Activated CD4-positive, alpha-beta memory T cell treated with anti-CD3 and anti-CD28 coated beads, Interleukin-2, amount 10 ng/mL, durations not matched to agents 7 days and 5 days (primary cell): Measurements from ENCODE around the gene SLC30A4. TPM values are rescaled to one million over a fixed set of nuclear protein-coding genes. Genes with fewer than 3 reads are reported as not detected.

Experiments used
- CTCF ChIA-PET: fragments of 350-600 bp; sonication (Branson Sonifier 250); formaldehyde crosslinking; loops from one replicate; lab custom pipeline; 2021; ENCODE audit warnings: antibody characterized with exemption, inconsistent platforms; lab: Charles Lee
- POLR2A ChIA-PET: fragments of 350-600 bp; sonication (Branson Sonifier 250); formaldehyde crosslinking; loops from one replicate; lab custom pipeline; 2021; ENCODE audit warnings: antibody characterized with exemption; lab: Charles Lee
- DNase-seq: peaks from one replicate; pipeline ENCODE4 v3.0.0-alpha.2; 2020
- H3K27ac Mint-ChIP-seq: one replicate; pipeline ENCODE4 v1.8.0; 2021; ENCODE audit warnings: mild to moderate bottlenecking, mixed read lengths
- H3K27me3 Mint-ChIP-seq: one replicate; pipeline ENCODE4 v1.8.0; 2021; ENCODE audit warnings: mixed read lengths
- H3K36me3 Mint-ChIP-seq: one replicate; pipeline ENCODE4 v1.8.0; 2021; ENCODE audit warnings: low read depth, mixed read lengths
- H3K4me1 Mint-ChIP-seq: one replicate; pipeline ENCODE4 v1.8.0; 2021; ENCODE audit warnings: mixed read lengths
- H3K4me3 Mint-ChIP-seq: one replicate; pipeline ENCODE4 v1.8.0; 2021; ENCODE audit warnings: mild to moderate bottlenecking, mixed read lengths
- H3K9me3 Mint-ChIP-seq: one replicate; pipeline ENCODE4 v1.8.0; 2021; ENCODE audit warnings: mixed read lengths
- total RNA-seq, 2 experiments: library from RNA; stranded (reverse); gene quantifications; one replicate each; pipeline ENCODE4 v1.2.3, GENCODE V29; 2021

The SLC30A4 gene
- total RNA-seq, 2 experiments from 2014 or later = 3.2 to 3.3 TPM

GRCh38 chr15:45496658-45497057 is 25.9 kb downstream of the SLC30A4 start:
- POLR2A ChIA-PET = no interaction called here
- CTCF ChIA-PET = interaction anchor here (0.7 kb wide), 1 partner anchor 387 kb away, joined by 3 read pairs; no protein-coding TSS in a partner anchor
- no peaks in the 10 kb centered on the region for H3K4me1 Mint-ChIP-seq
- no peak overlapping the region for H3K4me3 Mint-ChIP-seq
- H3K36me3 Mint-ChIP-seq = no peaks in the 10 kb centered on the region
- H3K27me3 Mint-ChIP-seq = no peaks in the 10 kb centered on the region
- H3K9me3 Mint-ChIP-seq = no peaks in the 10 kb centered on the region
- H3K27ac Mint-ChIP-seq = no peak overlapping the region
- DNase-seq = no peak

DNA sequence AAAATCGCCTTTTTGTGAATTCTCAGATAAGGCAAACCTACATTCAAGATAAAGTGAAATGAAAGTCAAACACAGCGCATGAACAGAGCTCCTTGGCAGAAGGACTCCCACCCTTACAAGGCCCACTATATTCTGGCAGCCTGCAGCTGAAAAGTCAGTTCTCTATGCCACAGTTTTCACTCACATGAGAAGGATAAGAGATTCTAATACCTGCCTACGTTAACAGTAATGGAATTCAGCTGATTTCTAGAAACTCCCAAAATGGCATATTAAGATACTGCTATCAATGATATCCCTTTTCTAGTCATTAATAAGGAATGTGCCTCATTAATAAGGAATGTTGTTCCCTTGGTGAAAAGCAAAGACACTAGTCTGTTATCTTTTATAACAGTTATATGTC is 27.0 kb downstream of the SLC30A4 start:
- Mint-ChIP-seq H3K4me3 (no peak overlapping the region), H3K4me1 (no peaks in the 10 kb centered on the region), H3K27me3 (no peaks in the 10 kb centered on the region), H3K36me3 (no peaks in the 10 kb centered on the region), H3K27ac (no peak overlapping the region), H3K9me3 (no peaks in the 10 kb centered on the region)
- no peak for DNase-seq
- POLR2A ChIA-PET = interaction anchor here (0.5 kb wide), 1 partner anchor 138 kb away, joined by 4 read pairs; no protein-coding TSS in a partner anchor
- CTCF ChIA-PET = interaction anchor here (1.1 kb wide), 1 partner anchor 64 kb away, joined by 3 read pairs; no protein-coding TSS in a partner anchor

DNA sequence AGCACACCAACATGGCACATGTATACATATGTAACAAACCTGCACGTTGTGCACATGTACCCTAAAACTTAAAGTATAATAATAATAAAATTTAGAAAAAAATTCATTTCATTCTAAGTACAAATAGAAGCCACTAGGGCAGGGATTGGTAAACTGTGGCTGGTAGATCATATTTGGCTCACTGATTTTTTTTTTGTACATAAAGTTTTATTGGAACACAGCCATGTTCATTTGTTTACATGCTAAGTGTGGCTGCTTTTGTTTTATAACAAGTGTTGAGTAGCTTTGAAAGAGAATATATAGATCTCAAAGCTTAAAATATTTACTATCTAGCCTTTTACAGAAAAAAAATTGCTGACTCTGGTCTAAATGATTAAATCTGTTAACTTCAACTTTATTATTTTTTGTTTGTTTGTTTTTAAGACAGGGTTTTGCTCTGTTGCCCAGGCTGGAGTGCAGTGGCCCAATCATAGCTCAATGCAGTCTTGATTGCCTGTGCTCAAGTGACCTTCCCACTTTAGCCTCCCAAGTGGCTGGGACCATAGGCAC is 32.8 kb downstream of the SLC30A4 start:
- H3K27ac Mint-ChIP-seq = no peak overlapping the region
- DNase-seq = no peak
- H3K27me3 Mint-ChIP-seq = no peaks in the 10 kb centered on the region
- H3K36me3 Mint-ChIP-seq = no peaks in the 10 kb centered on the region
- POLR2A ChIA-PET = no interaction called here
- CTCF ChIA-PET = no interaction called here
- no peaks in the 10 kb centered on the region for H3K9me3 Mint-ChIP-seq
- H3K4me3 Mint-ChIP-seq = no peak overlapping the region
- no peaks in the 10 kb centered on the region for H3K4me1 Mint-ChIP-seq

- Mint-ChIP-seq H3K36me3 (no peaks in the 10 kb centered on the region), H3K27ac (no peak overlapping the region), H3K4me3 (no peak overlapping the region), H3K4me1 (no peaks in the 10 kb centered on the region), H3K9me3 (no peaks in the 10 kb centered on the region), H3K27me3 (no peaks in the 10 kb centered on the region)
- DNase-seq = no peak
- POLR2A ChIA-PET = no interaction called here
- CTCF ChIA-PET = interaction anchor here (1.3 kb wide), 1 partner anchor 29 kb away, joined by 3 read pairs; no protein-coding TSS in a partner anchor
Measured at GRCh38 chr15:45486317-45486716, 36.2 kb downstream of the SLC30A4 start.

- no peaks in the 10 kb centered on the region for H3K4me1 Mint-ChIP-seq
- H3K36me3 Mint-ChIP-seq = no peaks in the 10 kb centered on the region
- H3K9me3 Mint-ChIP-seq = no peaks in the 10 kb centered on the region
- no peak for DNase-seq
- POLR2A ChIA-PET = no interaction called here
- no peak overlapping the region for H3K27ac Mint-ChIP-seq
- H3K27me3 Mint-ChIP-seq = no peaks in the 10 kb centered on the region
- no peak overlapping the region for H3K4me3 Mint-ChIP-seq
- CTCF ChIA-PET = no interaction called here
Measured at GRCh38 chr15:45481135-45481534, 41.4 kb downstream of the SLC30A4 start.

DNA sequence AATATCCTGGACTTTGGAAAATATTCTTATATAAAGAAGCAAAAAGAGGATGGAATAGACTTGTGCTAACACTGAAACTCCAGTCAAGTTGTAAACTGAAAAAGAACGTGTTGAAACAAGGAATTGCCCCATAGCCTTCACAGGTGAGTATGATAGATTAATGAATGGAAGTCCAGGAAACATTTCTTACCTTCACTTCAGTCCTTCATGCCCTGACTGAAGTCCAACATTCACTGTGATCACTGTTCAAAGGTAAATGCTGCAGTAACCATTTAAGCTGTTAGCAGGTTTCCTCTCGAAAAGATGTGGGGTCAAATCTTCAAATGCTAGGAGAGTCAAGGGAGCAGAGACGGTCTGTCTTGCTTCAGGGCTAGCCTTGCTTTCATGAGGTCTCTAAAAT is 46.1 kb downstream of the SLC30A4 start:
- ChIA-PET POLR2A (no interaction called here), CTCF (no interaction called here)
- peaks cover 2% of the 10 kb centered on the region for H3K27me3 Mint-ChIP-seq
- no peaks in the 10 kb centered on the region for H3K9me3 Mint-ChIP-seq
- DNase-seq = no peak
- no peaks in the 10 kb centered on the region for H3K36me3 Mint-ChIP-seq
- H3K27ac Mint-ChIP-seq = no peak overlapping the region
- H3K4me3 Mint-ChIP-seq = no peak overlapping the region
- no peaks in the 10 kb centered on the region for H3K4me1 Mint-ChIP-seq

- DNase-seq = no peak
- POLR2A ChIA-PET = no interaction called here
- no peaks in the 10 kb centered on the region for H3K4me1 Mint-ChIP-seq
- H3K27ac Mint-ChIP-seq = no peak overlapping the region
- H3K9me3 Mint-ChIP-seq = no peaks in the 10 kb centered on the region
- CTCF ChIA-PET = no interaction called here
- H3K36me3 Mint-ChIP-seq = no peaks in the 10 kb centered on the region
- no peak overlapping the region for H3K4me3 Mint-ChIP-seq
- H3K27me3 Mint-ChIP-seq = peaks cover 3% of the 10 kb centered on the region
Measured at GRCh38 chr15:45474799-45475198, 47.8 kb downstream of the SLC30A4 start.

- Mint-ChIP-seq H3K4me3 (no peak overlapping the region), H3K36me3 (no peaks in the 10 kb centered on the region), H3K4me1 (no peaks in the 10 kb centered on the region), H3K27me3 (peaks cover 12% of the 10 kb centered on the region), H3K9me3 (no peaks in the 10 kb centered on the region), H3K27ac (no peak overlapping the region)
- no peak for DNase-seq
- ChIA-PET POLR2A (no interaction called here), CTCF (interaction anchor here (1.1 to 1.7 kb wide), 2 partner anchors 16 to 141 kb away, joined by 3 to 6 read pairs; no protein-coding TSS in a partner anchor)
Measured at GRCh38 chr15:45473068-45473467, 49.5 kb downstream of the SLC30A4 start.

DNA sequence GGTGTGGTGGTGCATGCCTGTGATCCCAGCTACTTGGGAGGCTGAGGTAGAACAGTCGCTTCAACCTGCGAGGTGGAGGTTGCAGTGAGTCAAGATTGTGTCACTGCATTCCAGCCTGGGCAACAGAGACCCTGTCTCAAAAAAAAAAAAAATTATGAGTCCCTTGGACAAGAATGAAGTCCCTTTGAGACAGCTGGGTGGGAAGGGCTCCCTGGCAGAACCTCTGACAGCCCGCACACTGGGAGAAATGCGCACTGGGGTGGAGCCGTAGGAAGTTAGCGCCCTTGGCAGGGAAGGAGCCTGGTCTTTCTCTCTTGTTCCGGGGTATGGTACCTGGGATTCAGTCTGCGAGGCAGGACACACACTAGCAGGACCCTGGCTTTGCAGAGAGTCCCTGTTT is 51.4 kb downstream of the SLC30A4 start:
- Mint-ChIP-seq H3K4me3 (no peak overlapping the region), H3K27me3 (peaks cover 15% of the 10 kb centered on the region), H3K9me3 (no peaks in the 10 kb centered on the region), H3K4me1 (no peaks in the 10 kb centered on the region), H3K36me3 (no peaks in the 10 kb centered on the region), H3K27ac (no peak overlapping the region)
- ChIA-PET CTCF (no interaction called here), POLR2A (no interaction called here)
- DNase-seq = no peak

DNA sequence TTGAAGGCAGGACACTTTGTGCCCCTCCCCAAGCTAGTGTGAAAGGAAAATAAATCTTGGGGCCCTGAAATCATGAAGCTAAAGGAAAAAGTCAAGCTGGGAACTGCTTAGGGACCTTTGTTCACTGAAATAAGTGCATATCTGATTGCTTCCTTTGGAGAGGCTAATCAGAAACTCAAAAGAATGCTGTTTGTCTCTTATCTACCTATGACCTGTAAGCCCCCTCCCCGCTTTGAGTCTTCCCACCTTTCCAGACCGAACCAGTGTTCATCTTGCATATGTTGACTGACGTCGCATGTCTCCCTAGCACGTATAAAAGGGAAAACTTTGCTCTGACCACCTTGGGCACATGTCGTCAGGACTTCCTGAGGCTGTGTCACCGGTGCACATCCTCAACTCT is 53.1 kb downstream of the SLC30A4 start:
- Mint-ChIP-seq H3K27me3 (peaks cover 15% of the 10 kb centered on the region), H3K4me3 (no peak overlapping the region), H3K36me3 (no peaks in the 10 kb centered on the region), H3K4me1 (no peaks in the 10 kb centered on the region), H3K9me3 (no peaks in the 10 kb centered on the region), H3K27ac (no peak overlapping the region)
- DNase-seq = no peak
- ChIA-PET POLR2A (no interaction called here), CTCF (no interaction called here)

DNA sequence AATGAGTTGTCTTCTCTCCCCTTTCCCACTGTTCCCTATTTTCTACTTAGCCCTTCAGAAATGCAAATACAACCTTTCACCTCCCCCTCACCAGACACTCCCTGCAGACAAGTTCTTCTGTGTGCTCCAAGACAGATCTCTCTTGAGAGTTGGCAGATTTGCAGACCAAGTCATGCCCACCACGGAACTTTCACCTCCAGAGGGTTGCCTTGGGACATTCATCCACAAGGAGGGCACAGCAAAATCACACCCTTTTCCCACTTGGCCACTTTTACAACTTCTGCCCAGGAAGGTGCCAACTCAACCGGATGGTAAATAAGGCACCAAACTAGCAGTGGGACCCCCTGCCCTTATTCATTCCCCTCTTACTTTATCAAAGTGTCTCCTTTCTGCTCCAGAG is 53.5 kb downstream of the SLC30A4 start:
- H3K4me1 Mint-ChIP-seq = no peaks in the 10 kb centered on the region
- H3K36me3 Mint-ChIP-seq = peaks cover 2% of the 10 kb centered on the region
- POLR2A ChIA-PET = no interaction called here
- H3K27me3 Mint-ChIP-seq = peaks cover 15% of the 10 kb centered on the region
- H3K27ac Mint-ChIP-seq = no peak overlapping the region
- no peak for DNase-seq
- peaks cover under 1% of the 10 kb centered on the region for H3K9me3 Mint-ChIP-seq
- CTCF ChIA-PET = no interaction called here
- no peak overlapping the region for H3K4me3 Mint-ChIP-seq

DNA sequence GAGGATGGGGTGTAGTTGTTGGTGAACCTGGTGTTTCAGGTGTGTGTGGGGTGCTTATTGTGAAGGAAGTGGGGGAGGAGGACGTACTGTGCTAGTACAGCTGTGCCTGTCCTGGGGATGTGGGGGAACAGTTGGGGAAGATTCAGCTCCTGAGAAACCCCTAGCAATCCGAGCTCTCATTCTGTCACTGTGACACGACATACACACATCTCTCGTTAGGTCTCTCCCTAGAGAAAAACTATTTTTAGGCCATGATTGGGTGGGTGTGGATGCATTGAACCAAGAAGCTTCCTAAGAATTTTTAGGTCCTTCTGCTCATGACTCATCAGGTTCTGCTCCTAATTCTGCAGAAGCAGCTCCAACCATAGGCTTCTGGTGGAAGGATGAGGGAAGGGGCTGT is 54.3 kb downstream of the SLC30A4 start:
- CTCF ChIA-PET = no interaction called here
- peaks cover 3% of the 10 kb centered on the region for H3K9me3 Mint-ChIP-seq
- DNase-seq = no peak
- H3K27me3 Mint-ChIP-seq = peaks cover 15% of the 10 kb centered on the region
- POLR2A ChIA-PET = no interaction called here
- H3K4me1 Mint-ChIP-seq = no peaks in the 10 kb centered on the region
- peaks cover 3% of the 10 kb centered on the region for H3K36me3 Mint-ChIP-seq
- H3K27ac Mint-ChIP-seq = no peak overlapping the region
- no peak overlapping the region for H3K4me3 Mint-ChIP-seq

- Mint-ChIP-seq H3K27me3 (no peaks in the 10 kb centered on the region), H3K27ac (no peak overlapping the region), H3K4me1 (peaks cover 48% of the 10 kb centered on the region), H3K36me3 (no peaks in the 10 kb centered on the region), H3K9me3 (peaks cover under 1% of the 10 kb centered on the region), H3K4me3 (peak overlapping the region; percentile 75)
- POLR2A ChIA-PET = interaction anchor here (0.8 to 2.4 kb wide), 4 partner anchors 12 to 257 kb away, joined by 3 to 9 read pairs (median 4); a partner anchor contains a TSS
- peak; percentile 84 for DNase-seq
- CTCF ChIA-PET = interaction anchor here (0.6 to 5.5 kb wide), 12 partner anchors 16 to 261 kb away, joined by 3 to 92 read pairs (median 8); partner anchors contain the start of gene BLOC1S6
Measured at GRCh38 chr15:45458746-45459403, 63.7 kb downstream of the SLC30A4 start.
